Caco-2 (cell line): ENCODE data around the gene FMN1. TPM values are rescaled to one million over a fixed set of nuclear protein-coding genes. Genes with fewer than 3 reads are reported as not detected.

Experiments
- BruUV-seq: library from RNA; stranded (reverse); fragments of 400-500 nt; replicated peaks from 2 replicates; lab custom pipeline; 2021; lab: Mats Ljungman, UMichigan
- CTCF ChIA-PET: fragments of 300-600 bp; sonication (Branson Sonifier 250); formaldehyde crosslinking; loops from one replicate; lab custom pipeline; 2022; ENCODE audit warnings: antibody characterized with exemption; lab: Charles Lee
- POLR2A ChIA-PET: fragments of 300-600 bp; sonication (Branson Sonifier 250); formaldehyde crosslinking; loops from one replicate; lab custom pipeline; 2022; ENCODE audit warnings: antibody characterized with exemption; lab: Charles Lee
- DNase-seq, 2 experiments: peaks; one replicate each; pipeline versions ENCODE4 v3.0.0 to v3.0.0-alpha.2; 2020 to 2022
- H3K27me3 ChIP-seq: replicated peaks from 2 replicates; pipeline ENCODE4 v1.6.0; 2011; ENCODE audit warnings: low read length; ENCODE audit not compliant: control insufficient read depth, insufficient read depth
- H3K36me3 ChIP-seq: 2 replicates; pipeline ENCODE4 v1.5.1; 2011; ENCODE audit warnings: low read length; ENCODE audit not compliant: control insufficient read depth, insufficient read depth
- H3K4me1 ChIP-seq: fragments of 250-450 bp; sonication (Bioruptor Pico); 2 replicates; pipeline ENCODE4 v1.5.1; 2020; ENCODE audit warnings: mild to moderate bottlenecking
- H3K4me3 ChIP-seq: 2 replicates; pipeline ENCODE4 v1.5.1; 2011; ENCODE audit warnings: low read depth, mild to moderate bottlenecking, control low read depth, low read length
- H3K9me3 ChIP-seq: fragments of 250-450 bp; sonication (Bioruptor Pico); 2 replicates; pipeline ENCODE4 v1.5.1; 2020; ENCODE audit warnings: mild to moderate bottlenecking, moderate library complexity
- H3K27ac Mint-ChIP-seq: one replicate; pipeline ENCODE4 v1.8.0; 2022; ENCODE audit warnings: mixed read lengths; ENCODE audit not compliant: unreplicated experiment
- H3K27me3 Mint-ChIP-seq: one replicate; pipeline ENCODE4 v1.8.0; 2022; ENCODE audit warnings: mixed read lengths; ENCODE audit not compliant: insufficient read depth, unreplicated experiment
- H3K36me3 Mint-ChIP-seq: one replicate; pipeline ENCODE4 v1.8.0; 2022; ENCODE audit warnings: mild to moderate bottlenecking, mixed read lengths; ENCODE audit not compliant: insufficient read depth, unreplicated experiment
- H3K4me1 Mint-ChIP-seq: one replicate; pipeline ENCODE4 v1.8.0; 2022; ENCODE audit warnings: low read depth, mixed read lengths; ENCODE audit not compliant: unreplicated experiment
- H3K4me3 Mint-ChIP-seq: one replicate; pipeline ENCODE4 v1.8.0; 2022; ENCODE audit warnings: mild to moderate bottlenecking, moderate library complexity, mixed read lengths; ENCODE audit not compliant: unreplicated experiment
- H3K9me3 Mint-ChIP-seq: one replicate; pipeline ENCODE4 v1.8.0; 2022; ENCODE audit warnings: mixed read lengths; ENCODE audit not compliant: unreplicated experiment
- CTCF ChIP-seq, 2 experiments: fragments of 200-600 bp in 1 of 2; IDR thresholded peaks; 1 replicate in 1 of 2; 2 replicates in 1 of 2; pipeline versions ENCODE4 v1.5.1 to v1.8.0; 2011 to 2022; ENCODE audit warnings: antibody characterized with exemption in 1 of 2, control low read depth in 1 of 2, inconsistent platforms in 1 of 2, low read depth in 1 of 2, low read length in 1 of 2, mild to moderate bottlenecking in 1 of 2, moderate library complexity in 1 of 2; ENCODE audit not compliant: insufficient read depth in 1 of 2, severe bottlenecking in 1 of 2, unreplicated experiment in 1 of 2
- intact Hi-C: fragments of 100-400 bp; cut with micrococcal nuclease; formaldehyde crosslinking; loops from one replicate; pipeline ENCODE4 v1.10.0; 2022; ENCODE audit not compliant: unreplicated experiment
- total RNA-seq: library from RNA; stranded (reverse); gene quantifications from 2 replicates; pipeline ENCODE4 v1.2.3, GENCODE V29; 2022

Gene FMN1
- total RNA-seq, 1 experiment from 2014 or later: 1.6 TPM

DNA sequence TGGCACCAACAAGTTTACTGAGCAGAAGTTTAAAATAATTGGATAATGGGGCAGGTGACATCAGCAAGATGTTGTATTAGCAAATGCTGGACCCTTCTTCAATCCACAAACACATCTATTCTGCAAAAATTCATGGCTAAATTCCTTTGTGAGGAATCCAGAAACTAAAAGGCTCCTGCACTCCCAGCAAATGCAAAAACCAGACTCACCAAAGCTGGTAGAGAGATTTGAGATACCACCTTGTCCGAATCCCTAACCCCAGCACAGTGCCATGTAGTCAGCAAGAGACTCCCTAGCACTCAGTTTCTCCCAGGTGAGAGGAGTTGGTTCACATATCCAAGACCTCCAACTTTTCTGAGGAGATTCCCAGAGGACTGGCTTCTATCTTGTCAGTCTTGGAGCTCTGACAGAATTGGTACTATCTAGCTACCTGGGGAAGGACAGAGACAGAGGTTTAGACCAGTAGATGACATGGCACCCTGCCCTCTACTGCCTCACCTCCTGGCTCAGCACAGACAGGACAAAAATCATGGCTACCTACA lies 454.9 kb downstream of the FMN1 start:
- no peak for DNase-seq
- POLR2A ChIA-PET: no interaction called here
- Mint-ChIP-seq H3K4me3 (no peak overlapping the region), H3K27ac (no peak overlapping the region), H3K9me3 (peaks cover 6% of the 10 kb centered on the region), H3K36me3 (no peaks in the 10 kb centered on the region), H3K27me3 (peaks cover 3% of the 10 kb centered on the region), H3K4me1 (no peaks in the 10 kb centered on the region)
- CTCF ChIA-PET: no interaction called here
- Histone ChIP-seq H3K4me3 (no peak overlapping the region), H3K4me1 (no peaks in the 10 kb centered on the region), H3K9me3 (0 out of 2 replicates have a peak, but pooled peaks cover 4% of the 10 kb centered on the region), H3K27me3 (no peaks in the 10 kb centered on the region), H3K36me3 (no peaks in the 10 kb centered on the region)
- no peak for TF ChIP-seq CTCF (IDR thresholded peaks at IDR 0.05; ENCODE audit: insufficient read depth in 1 of 2, low read depth in 1 of 2, low read length in 1 of 2, severe bottlenecking in 1 of 2, unreplicated experiment in 1 of 2)
- no TSS peak for BruUV-seq
- intact Hi-C loops: loop anchor here (10.0 kb wide), 1 partner anchor 65 kb away; no protein-coding TSS in a partner anchor

GRCh38 chr15:32738666-32739065 lies 455.8 kb downstream of the FMN1 start:
- H3K36me3 ChIP-seq: no peaks in the 10 kb centered on the region
- H3K27me3 Mint-ChIP-seq: peaks cover 3% of the 10 kb centered on the region
- POLR2A ChIA-PET: no interaction called here
- H3K4me1 ChIP-seq: no peaks in the 10 kb centered on the region
- CTCF ChIA-PET: no interaction called here
- DNase-seq: no peak
- intact Hi-C loops: no loop called here
- no TSS peak for BruUV-seq
- peaks cover 6% of the 10 kb centered on the region for H3K9me3 Mint-ChIP-seq
- no peak overlapping the region for H3K4me3 Mint-ChIP-seq
- no peaks in the 10 kb centered on the region for H3K4me1 Mint-ChIP-seq
- no peaks in the 10 kb centered on the region for H3K36me3 Mint-ChIP-seq
- no peaks in the 10 kb centered on the region for H3K27me3 ChIP-seq
- no peak for TF ChIP-seq CTCF (IDR thresholded peaks at IDR 0.05; ENCODE audit: insufficient read depth in 1 of 2, low read depth in 1 of 2, low read length in 1 of 2, severe bottlenecking in 1 of 2, unreplicated experiment in 1 of 2)
- H3K9me3 ChIP-seq: 0 out of 2 replicates have a peak, but pooled peaks cover 4% of the 10 kb centered on the region
- H3K27ac Mint-ChIP-seq: no peak overlapping the region
- H3K4me3 ChIP-seq: no peak overlapping the region

- Mint-ChIP-seq H3K4me3 (no peak overlapping the region), H3K27me3 (peaks cover 5% of the 10 kb centered on the region), H3K9me3 (peaks cover 6% of the 10 kb centered on the region), H3K36me3 (no peaks in the 10 kb centered on the region), H3K27ac (no peak overlapping the region), H3K4me1 (no peaks in the 10 kb centered on the region)
- no TSS peak for BruUV-seq
- ChIA-PET POLR2A (no interaction called here), CTCF (no interaction called here)
- Histone ChIP-seq H3K27me3 (no peaks in the 10 kb centered on the region), H3K4me1 (no peaks in the 10 kb centered on the region), H3K4me3 (no peak overlapping the region), H3K9me3 (0 out of 2 replicates have a peak, but pooled peaks cover 4% of the 10 kb centered on the region), H3K36me3 (no peaks in the 10 kb centered on the region)
- TF ChIP-seq CTCF (IDR thresholded peaks at IDR 0.05; ENCODE audit: insufficient read depth in 1 of 2, low read depth in 1 of 2, low read length in 1 of 2, severe bottlenecking in 1 of 2, unreplicated experiment in 1 of 2): no peak
- intact Hi-C loops: no loop called here
- DNase-seq: no peak
These were observed 457.2 kb downstream of the FMN1 start for GRCh38 chr15:32737304-32737703.
